Measurements from ENCODE around the gene HPSE2.
"Not testable (repeated sequence)": the region's sequence is repeated elsewhere in the genome, so short reads cannot be mapped to it uniquely, and the experiment has no call there.

The HPSE2 gene

DNA sequence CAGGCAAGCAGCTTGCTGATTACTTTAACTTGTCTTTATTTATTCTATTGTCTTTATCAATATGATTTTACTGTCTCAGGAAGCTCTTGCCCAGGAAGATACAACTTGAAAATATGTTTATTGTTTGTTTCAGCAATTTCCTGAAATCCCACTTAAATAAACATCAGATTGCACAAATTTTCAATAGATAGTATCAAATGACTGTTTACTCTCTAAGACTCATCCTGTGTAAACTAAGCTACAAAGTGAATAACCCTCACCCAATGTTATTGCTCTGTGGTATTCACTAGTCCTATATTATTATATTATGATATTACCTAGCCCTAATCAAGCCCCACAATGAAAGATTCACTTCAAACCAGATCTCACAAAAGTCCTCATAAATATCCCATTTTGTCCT lies 658.5 kb downstream of the HPSE2 start:
- DNase-seq (ENCODE audit: low read depth in 3 of 3, low spot score in 1 of 3): no peak

- no peak for DNase-seq (ENCODE audit: low read depth in 3 of 3, low spot score in 1 of 3)
Observed at GRCh38 chr10:98576096-98576495, 659.6 kb downstream of the HPSE2 start.

DNA sequence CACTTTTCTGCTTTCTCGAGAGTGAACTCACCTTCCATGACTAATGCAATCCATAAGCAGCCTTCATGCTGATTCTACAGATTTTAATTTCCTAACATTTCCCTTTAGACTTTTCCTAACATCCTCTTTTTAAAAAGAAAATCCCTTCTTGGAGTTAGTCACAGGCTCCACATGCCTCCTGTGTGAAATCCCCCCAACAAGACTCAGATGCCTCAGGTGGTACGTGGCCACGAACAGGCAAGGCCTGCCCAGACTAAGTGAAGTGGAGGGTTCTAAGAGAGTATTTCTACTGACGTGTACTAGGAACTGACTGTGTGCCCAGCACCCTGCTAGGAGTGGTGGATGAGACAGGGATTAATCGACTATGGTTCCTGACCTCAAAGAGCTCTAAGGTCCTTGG lies 663.1 kb downstream of the HPSE2 start:
- no peak for DNase-seq (ENCODE audit: low read depth in 3 of 3, low spot score in 1 of 3)

DNA sequence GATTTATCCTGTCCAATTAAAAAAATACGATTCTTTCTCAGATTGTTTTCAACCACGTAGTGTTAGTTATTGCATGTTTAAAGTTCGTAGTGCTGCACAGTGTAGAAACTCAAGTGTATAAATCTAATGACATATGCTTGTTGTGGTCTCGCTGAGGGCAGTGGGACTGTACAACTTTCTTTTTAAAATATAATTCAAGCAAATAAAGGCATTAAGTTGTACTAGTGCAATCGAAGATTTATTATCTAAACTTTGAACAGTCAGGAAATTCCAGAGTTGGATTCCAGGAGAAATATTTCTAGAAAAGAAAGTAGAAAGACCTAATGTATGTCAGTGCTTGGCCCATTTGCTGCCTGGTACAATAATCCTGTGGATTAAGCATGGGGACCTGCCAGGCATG lies 664.8 kb downstream of the HPSE2 start:
- no peak for DNase-seq (ENCODE audit: low read depth in 3 of 3, low spot score in 1 of 3)

- DNase-seq (ENCODE audit: low read depth in 3 of 3, low spot score in 1 of 3): no peak
Observed at GRCh38 chr10:98569853-98570252, 665.8 kb downstream of the HPSE2 start.

GRCh38 chr10:98568551-98568950 lies 667.1 kb downstream of the HPSE2 start:
- no peak for DNase-seq (ENCODE audit: low read depth in 3 of 3, low spot score in 1 of 3)

DNA sequence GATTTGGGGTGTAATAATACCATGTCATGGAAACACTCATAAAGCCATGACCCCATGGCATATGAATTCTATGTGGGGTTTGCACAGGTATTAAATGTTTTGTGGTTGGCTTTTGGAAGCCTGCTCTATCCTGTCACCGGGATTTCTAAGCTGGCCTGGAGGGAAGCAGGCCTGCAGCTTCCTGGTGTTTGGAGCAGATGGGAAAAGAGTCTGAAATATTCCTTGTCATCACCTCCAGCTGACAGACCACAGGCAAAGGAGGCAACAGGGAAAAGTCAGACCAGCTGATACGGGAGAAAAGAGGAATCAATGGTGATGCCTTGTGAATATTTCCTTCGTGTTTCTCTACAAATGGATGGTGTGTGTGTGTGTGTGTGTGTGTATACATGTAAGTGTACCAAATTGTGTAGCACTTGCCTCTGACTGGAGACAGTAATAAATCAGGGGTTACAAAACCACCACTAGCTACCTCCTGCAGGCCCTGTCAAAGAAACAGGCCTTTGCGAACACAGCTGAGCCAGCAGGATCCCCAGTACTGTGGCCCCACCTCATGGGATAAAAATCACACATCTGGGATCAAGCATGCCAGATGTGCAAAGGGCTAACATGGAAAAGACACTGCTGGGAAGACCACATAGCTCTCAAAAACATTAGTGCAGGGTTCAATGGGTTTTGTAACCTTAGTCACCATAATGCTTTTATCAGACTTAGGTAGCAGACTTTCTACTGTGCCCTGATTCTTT lies 668.1 kb downstream of the HPSE2 start:
- DNase-seq (ENCODE audit: low read depth in 3 of 3, low spot score in 1 of 3): no peak

GRCh38 chr10:98563811-98564210 lies 671.8 kb downstream of the HPSE2 start:
- DNase-seq (ENCODE audit: low read depth in 3 of 3, low spot score in 1 of 3): no peak

DNA sequence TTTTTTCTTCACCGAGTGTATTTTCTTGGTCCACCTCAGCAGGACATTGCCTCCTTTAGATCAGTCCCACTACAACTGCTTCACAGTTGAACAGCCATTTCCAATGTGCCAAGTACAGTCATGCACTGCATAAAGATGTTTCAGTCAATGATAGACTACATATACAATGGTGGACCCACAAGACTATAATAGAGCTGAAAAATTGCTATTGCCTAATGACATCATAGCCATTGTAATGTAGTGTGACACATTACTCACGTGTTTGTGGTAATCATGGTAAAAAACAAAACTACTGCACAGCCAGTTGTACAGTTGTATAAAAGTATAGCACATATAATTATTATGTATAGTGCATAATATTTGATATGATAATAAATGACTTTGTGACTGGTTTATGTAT lies 675.1 kb downstream of the HPSE2 start:
- no peak for DNase-seq (ENCODE audit: low read depth in 3 of 3, low spot score in 1 of 3)

- DNase-seq (ENCODE audit: low read depth in 3 of 3, low spot score in 1 of 3): no peak
Observed at GRCh38 chr10:98556061-98556460, 679.6 kb downstream of the HPSE2 start.

DNA sequence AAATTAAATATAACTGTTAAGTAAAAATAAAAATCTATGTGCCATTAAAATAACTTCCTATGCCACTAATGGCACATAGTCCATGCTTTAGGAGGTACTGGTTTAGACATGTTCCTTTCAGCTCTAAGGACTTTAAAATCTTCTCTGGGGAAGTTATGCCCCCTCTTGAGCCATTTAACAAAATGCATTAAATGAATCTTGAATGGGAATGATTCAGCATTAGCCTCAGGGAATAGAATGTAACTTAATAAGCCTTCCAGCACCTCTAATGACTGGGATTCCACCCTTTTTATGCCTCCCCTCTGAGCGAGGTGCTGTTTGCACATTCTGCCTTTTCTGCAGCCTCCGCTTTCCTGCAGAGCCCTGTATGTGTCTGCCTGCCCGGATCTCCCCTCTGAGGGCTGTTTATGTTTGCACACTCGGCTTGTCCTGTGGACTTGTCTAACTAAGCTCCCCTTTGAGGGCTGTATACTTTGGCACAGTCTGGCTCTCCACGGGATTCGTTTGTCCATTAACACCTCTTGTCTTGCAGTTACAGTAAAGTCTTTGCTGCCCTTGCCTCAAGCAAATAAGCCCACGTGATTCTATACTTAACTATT lies 680.5 kb downstream of the HPSE2 start:
- DNase-seq (ENCODE audit: low read depth in 3 of 3, low spot score in 1 of 3): no peak

DNA sequence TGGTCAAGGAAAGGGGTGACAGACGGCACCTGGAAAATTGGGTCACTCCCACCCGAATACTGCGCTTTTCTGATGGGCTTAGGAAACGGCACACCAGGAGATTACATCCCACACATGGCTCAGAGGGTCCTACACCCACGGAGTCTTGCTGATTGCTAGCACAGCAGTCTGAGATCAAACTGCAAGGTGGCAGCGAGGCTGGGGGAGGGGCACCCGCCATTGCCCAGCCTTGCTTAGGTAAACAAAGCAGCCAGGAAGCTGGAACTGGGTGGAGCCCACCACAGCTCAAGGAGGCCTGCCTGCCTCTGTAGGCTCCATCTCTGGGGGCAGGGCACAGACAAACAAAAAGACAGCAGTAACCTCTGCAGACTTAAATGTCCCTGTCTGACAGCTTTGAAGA lies 694.1 kb downstream of the HPSE2 start:
- not testable (repeated sequence) for DNase-seq (ENCODE audit: low read depth in 3 of 3, low spot score in 1 of 3)

DNA sequence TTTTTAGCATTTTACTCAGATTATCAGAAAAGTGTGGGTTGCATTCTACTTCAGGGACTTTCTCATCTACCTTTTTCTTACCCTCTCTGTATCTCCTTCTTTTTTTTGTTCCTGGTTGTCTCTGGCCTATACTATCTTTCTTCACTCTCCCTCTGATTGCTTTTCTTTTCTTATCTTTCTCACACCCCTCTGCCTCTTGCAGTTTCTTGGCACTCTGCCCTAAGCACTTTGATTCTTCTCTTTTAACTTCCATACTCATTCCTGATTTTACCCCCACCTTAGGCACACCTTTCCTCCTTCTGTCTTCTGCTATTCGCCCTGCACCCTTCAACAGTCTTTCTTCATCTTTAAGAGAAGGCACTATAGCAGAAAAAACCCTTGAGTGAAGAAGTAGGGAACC lies 696.1 kb downstream of the HPSE2 start:
- DNase-seq (ENCODE audit: low read depth in 3 of 3, low spot score in 1 of 3): no peak

DNA sequence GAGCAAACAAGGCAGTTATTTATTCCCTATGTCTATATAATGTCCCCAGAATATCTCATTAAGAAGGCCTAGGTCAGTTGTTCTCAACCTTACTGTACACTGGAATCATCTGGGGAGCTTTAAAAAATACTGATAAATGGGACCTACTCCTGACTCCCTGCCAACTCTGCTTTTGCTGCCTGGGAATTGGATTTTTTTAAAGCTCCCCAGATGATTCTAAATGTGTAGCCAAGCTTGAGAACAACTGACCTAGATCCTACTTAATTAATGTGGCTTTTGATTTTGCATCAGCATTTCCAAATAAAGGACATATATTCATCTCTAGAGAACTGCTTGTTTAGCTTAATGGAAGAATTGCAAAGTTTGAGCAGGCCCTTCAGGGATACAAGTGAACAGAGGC lies 697.2 kb downstream of the HPSE2 start:
- DNase-seq (ENCODE audit: low read depth in 3 of 3, low spot score in 1 of 3): no peak

DNA sequence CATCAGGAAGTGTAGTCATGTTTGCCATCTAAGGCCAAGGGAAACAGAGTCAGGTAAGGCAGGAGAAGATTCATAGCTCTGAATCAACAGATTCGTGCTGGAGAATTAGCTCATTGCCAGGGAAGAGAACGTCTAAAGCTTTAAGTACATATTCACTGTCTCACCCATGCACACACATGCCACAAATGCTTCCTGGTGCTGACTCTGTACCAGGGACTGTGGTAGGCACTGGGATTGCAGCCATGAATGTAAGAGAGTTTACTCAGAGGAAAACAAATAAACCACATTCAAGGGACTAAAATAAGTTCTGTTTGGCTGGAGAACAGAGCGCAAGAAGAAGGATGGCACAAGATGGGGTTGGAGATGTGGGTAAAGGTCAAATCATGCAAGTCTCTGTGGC lies 699.1 kb downstream of the HPSE2 start:
- no peak for DNase-seq (ENCODE audit: low read depth in 3 of 3, low spot score in 1 of 3)

- no peak for DNase-seq (ENCODE audit: low read depth in 3 of 3, low spot score in 1 of 3)
Observed at GRCh38 chr10:98533746-98534445, 701.8 kb downstream of the HPSE2 start.

- no peak for DNase-seq (ENCODE audit: low read depth in 3 of 3, low spot score in 1 of 3)
Observed at GRCh38 chr10:98533241-98533640, 702.4 kb downstream of the HPSE2 start.

GRCh38 chr10:98528805-98529183 lies 706.9 kb downstream of the HPSE2 start:
- DNase-seq (ENCODE audit: low read depth in 3 of 3, low spot score in 1 of 3): no peak

DNA sequence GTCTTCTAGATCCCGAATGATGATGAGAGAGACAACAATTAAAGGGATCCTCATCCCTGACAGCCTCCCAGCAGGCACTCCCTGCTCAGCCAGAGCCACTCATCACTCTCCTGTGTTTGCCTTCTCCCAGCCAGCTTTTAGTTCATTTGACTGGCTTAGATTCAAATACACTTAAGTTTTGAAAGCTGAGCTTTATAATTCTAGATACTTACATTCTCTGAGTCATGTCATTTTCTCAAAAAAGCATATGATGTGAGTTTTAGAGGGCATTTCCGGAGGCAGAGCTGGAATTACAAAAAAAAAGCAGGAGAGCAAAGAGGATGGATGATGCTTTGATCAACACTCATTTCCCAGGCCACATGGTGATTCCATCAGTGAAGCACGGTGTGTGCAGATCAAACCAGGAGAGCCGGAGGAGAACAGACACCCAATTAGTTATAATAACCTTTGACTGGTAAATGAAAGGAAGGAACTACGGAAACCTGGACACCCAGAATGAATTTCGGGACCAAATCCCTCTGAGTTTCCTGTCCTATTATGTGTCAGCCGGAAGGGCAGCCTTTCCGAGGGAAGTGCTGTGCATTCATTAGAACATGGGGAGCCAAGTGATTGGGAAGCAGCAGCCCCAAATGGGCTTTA lies 707.4 kb downstream of the HPSE2 start:
- DNase-seq (ENCODE audit: low read depth in 3 of 3, low spot score in 1 of 3): no peak

- no peak for DNase-seq (ENCODE audit: low read depth in 3 of 3, low spot score in 1 of 3)
Observed at GRCh38 chr10:98525969-98526368, 709.7 kb downstream of the HPSE2 start.

GRCh38 chr10:98524124-98524523 lies 711.5 kb downstream of the HPSE2 start:
- no peak for DNase-seq (ENCODE audit: low read depth in 3 of 3, low spot score in 1 of 3)

GRCh38 chr10:98519841-98520240 lies 715.8 kb downstream of the HPSE2 start:
- DNase-seq (ENCODE audit: low read depth in 3 of 3, low spot score in 1 of 3): no peak
